Lower leg skin (tissue), 4 donors: ENCODE measurements around the gene CH25H. TPM values are rescaled to one million over a fixed set of nuclear protein-coding genes. Genes with fewer than 3 reads are reported as not detected.

Source experiments
- DNase-seq, 2 donors: peaks; one replicate each; pipeline ENCODE4 v3.0.0-alpha.2; 2019; ENCODE audit warnings: low spot score in 2 of 2
- H3K4me3 ChIP-seq: fragments of 200-600 bp; sonication (generic); 2 replicates; pipeline ENCODE4 v1.5.1; 2017; ENCODE audit warnings: mild to moderate bottlenecking, low read depth; ENCODE audit not compliant: poor library complexity, severe bottlenecking
- CTCF ChIP-seq, 3 donors: fragments of 450-650 bp; IDR thresholded peaks; one replicate each; pipeline ENCODE4 v1.5.1; 2016; ENCODE audit warnings: antibody characterized with exemption in 3 of 3, mild to moderate bottlenecking in 3 of 3, moderate library complexity in 2 of 3
- POLR2A ChIP-seq, 2 donors: fragments of 450-650 bp; IDR thresholded peaks; one replicate each; pipeline ENCODE4 v1.6.1; 2016 to 2017; ENCODE audit warnings: antibody characterized with exemption in 2 of 2, mild to moderate bottlenecking in 1 of 2, moderate library complexity in 1 of 2
- WGBS, 2 donors: methylation state at CpG; one replicate each; pipeline ENCODE4 v1.1.5; 2018; 5-methylcytosine and 5-hydroxymethylcytosine counted together
- intact Hi-C: fragments of 100-400 bp; cut with DNase I; formaldehyde crosslinking; loops from one replicate; pipeline ENCODE4 v1.15.0; 2023; ENCODE audit warnings: low total_unique reads
- total RNA-seq, 4 donors: library from RNA; depleted of rRNA; stranded (reverse); fragments of >200 nt; gene quantifications; one replicate each; pipeline ENCODE4 v1.1.0, GENCODE V29; 2016

CH25H gene
- total RNA-seq, 4 donors from 2014 or later: 0.45 to 2.8 (median 0.97) TPM

GRCh38 chr10:89184638-89185037, 22.5 kb downstream of the CH25H start:
- intact Hi-C loops: no loop called here
- no peak for DNase-seq
- no peak overlapping the region for H3K4me3 ChIP-seq
- TF ChIP-seq CTCF (IDR thresholded peaks at IDR 0.05) (no peak), POLR2A (IDR thresholded peaks at IDR 0.05) (no peak)
- 58 to 65% methylated on average over 3 of the region's 3 CpGs for WGBS, 2 donors

GRCh38 chr10:89183571-89183970, 23.5 kb downstream of the CH25H start:
- no peak overlapping the region for H3K4me3 ChIP-seq
- no peak for TF ChIP-seq CTCF (IDR thresholded peaks at IDR 0.05)
- no peak for TF ChIP-seq POLR2A (IDR thresholded peaks at IDR 0.05)
- no peak for DNase-seq
- intact Hi-C loops: no loop called here

- intact Hi-C loops: no loop called here
- no peak for DNase-seq
- H3K4me3 ChIP-seq: no peak overlapping the region
- 84 to 90% methylated on average over 2 of the region's 2 CpGs for WGBS, 2 donors
- TF ChIP-seq POLR2A (IDR thresholded peaks at IDR 0.05): no peak
- no peak for TF ChIP-seq CTCF (IDR thresholded peaks at IDR 0.05)
Measured at GRCh38 chr10:89182894-89183293, 24.2 kb downstream of the CH25H start.

- TF ChIP-seq POLR2A (IDR thresholded peaks at IDR 0.05) (no peak), CTCF (IDR thresholded peaks at IDR 0.05) (no peak)
- DNase-seq: no peak
- no peak overlapping the region for H3K4me3 ChIP-seq
- intact Hi-C loops: no loop called here
Measured at GRCh38 chr10:89175816-89176215, 31.3 kb downstream of the CH25H start.

GRCh38 chr10:89173075-89173474, 34.0 kb downstream of the CH25H start:
- intact Hi-C loops: no loop called here
- H3K4me3 ChIP-seq: no peak overlapping the region
- TF ChIP-seq CTCF (IDR thresholded peaks at IDR 0.05) (no peak), POLR2A (IDR thresholded peaks at IDR 0.05) (no peak)
- DNase-seq: no peak

GRCh38 chr10:89171996-89172395, 35.1 kb downstream of the CH25H start:
- no peak for DNase-seq
- 33 to 52% methylated on average over 4 of the region's 4 CpGs for WGBS, 2 donors

More at GRCh38 chr10:89171996-89172395, 35.1 kb downstream of the CH25H start:
- TF ChIP-seq POLR2A (IDR thresholded peaks at IDR 0.05) (no peak), CTCF (IDR thresholded peaks at IDR 0.05) (no peak)
- H3K4me3 ChIP-seq: no peak overlapping the region
- intact Hi-C loops: no loop called here
